Loucy (cell line): ENCODE data around the gene APOD.
"Not testable (repeated sequence)": the region's sequence is repeated elsewhere in the genome, so short reads cannot be mapped to it uniquely, and the experiment has no call there.

Experiments used
- H2AFZ ChIP-seq: fragments of 200-600 bp; sonication (generic); 2 replicates; pipeline ENCODE4 v1.6.0; 2016; ENCODE audit warnings: antibody characterized with exemption, mild to moderate bottlenecking, low read length, moderate library complexity
- H3F3A ChIP-seq: fragments of 200-600 bp; 2 replicates; pipeline ENCODE4 v1.6.0; 2016; ENCODE audit warnings: antibody characterized with exemption, low read depth, mild to moderate bottlenecking
- H3K27me3 ChIP-seq: fragments of 200-600 bp; sonication (generic); 2 replicates; pipeline ENCODE4 v1.6.1; 2014; ENCODE audit warnings: low read length, mild to moderate bottlenecking; ENCODE audit not compliant: insufficient read depth, poor library complexity, severe bottlenecking
- H3K36me3 ChIP-seq: fragments of 200-600 bp; sonication (generic); 2 replicates; pipeline ENCODE4 v1.6.1; 2016; ENCODE audit warnings: low read length; ENCODE audit not compliant: insufficient read depth
- H3K4me1 ChIP-seq: fragments of 200-600 bp; sonication (generic); 2 replicates; pipeline ENCODE4 v1.5.1; 2014; ENCODE audit warnings: low read length, mild to moderate bottlenecking; ENCODE audit not compliant: insufficient read depth, poor library complexity, severe bottlenecking
- H3K4me2 ChIP-seq: fragments of 200-600 bp; sonication (generic); 2 replicates; pipeline ENCODE4 v1.6.0; 2014; ENCODE audit warnings: antibody characterized with exemption, low read length, low read depth, mild to moderate bottlenecking; ENCODE audit not compliant: poor library complexity, severe bottlenecking
- H3K4me3 ChIP-seq: fragments of 200-600 bp; sonication (generic); 2 replicates; pipeline ENCODE4 v1.5.1; 2014; ENCODE audit warnings: low read length, mild to moderate bottlenecking, mixed read lengths; ENCODE audit not compliant: poor library complexity, severe bottlenecking
- H3K79me2 ChIP-seq: fragments of 200-600 bp; sonication (generic); 2 replicates; pipeline ENCODE4 v1.6.1; 2014; ENCODE audit warnings: low read length; ENCODE audit not compliant: insufficient read depth
- H3K9ac ChIP-seq: fragments of 200-600 bp; sonication (generic); 2 replicates; pipeline ENCODE4 v1.6.0; 2014; ENCODE audit warnings: mild to moderate bottlenecking, low read depth, low read length, moderate library complexity; ENCODE audit not compliant: poor library complexity, severe bottlenecking
- H3K9me2 ChIP-seq: fragments of 200-600 bp; sonication (generic); replicated peaks from 2 replicates; pipeline ENCODE4 v1.6.1; 2016; ENCODE audit warnings: low read depth, low read length, mixed read lengths
- H3K9me3 ChIP-seq: fragments of 200-600 bp; sonication (generic); 2 replicates; pipeline ENCODE4 v1.6.1; 2014; ENCODE audit warnings: mild to moderate bottlenecking, antibody characterized with exemption, low read length, low read depth; ENCODE audit not compliant: insufficient read depth
- H4K20me1 ChIP-seq: fragments of 200-600 bp; sonication (generic); 2 replicates; pipeline ENCODE4 v1.6.0; 2014; ENCODE audit warnings: antibody characterized with exemption, low read length, mild to moderate bottlenecking; ENCODE audit not compliant: insufficient read depth, poor library complexity, severe bottlenecking
- EZH2phosphoT487 ChIP-seq: fragments of 200-600 bp; IDR thresholded peaks from 2 replicates; pipeline ENCODE4 v1.6.1; 2018; ENCODE audit warnings: antibody characterized with exemption, mild to moderate bottlenecking, moderate library complexity, borderline replicate concordance
- TF ChIP-seq, protein P1 (sequence below): fragments of 200-600 bp; sonication (generic); conservative IDR thresholded peaks from 2 replicates; pipeline ENCODE4 v1.5.1; 2014; ENCODE audit warnings: mild to moderate bottlenecking, antibody characterized with exemption, low read length

The APOD gene

DNA sequence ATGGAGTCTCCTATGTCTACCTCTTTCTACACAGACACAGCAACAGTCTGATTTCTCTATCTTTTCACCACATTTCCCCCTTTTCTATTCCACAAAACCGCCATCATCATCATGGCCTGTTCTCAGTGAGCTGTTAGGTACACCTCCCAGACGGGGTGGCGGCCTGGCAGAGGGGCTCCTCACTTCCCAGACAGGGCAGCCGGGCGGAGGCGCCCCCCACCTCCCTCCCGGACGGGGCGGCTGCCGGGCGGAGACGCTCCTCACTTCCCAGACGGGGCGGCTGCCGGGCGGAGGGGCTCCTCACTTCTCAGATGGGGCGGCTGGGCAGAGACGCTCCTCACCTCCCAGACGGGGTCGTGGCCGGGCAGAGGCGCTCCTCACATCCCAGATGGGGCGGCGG is 15.8 kb upstream of the APOD start:
- H3K79me2 ChIP-seq, H3K9me2 ChIP-seq, H3K9me3 ChIP-seq, H2AFZ ChIP-seq, H3K36me3 ChIP-seq, H3K4me3 ChIP-seq, H3K4me1 ChIP-seq, H3K4me2 ChIP-seq, H3K9ac ChIP-seq, H3F3A ChIP-seq, H4K20me1 ChIP-seq, H3K27me3 ChIP-seq: not testable (repeated sequence)

DNA sequence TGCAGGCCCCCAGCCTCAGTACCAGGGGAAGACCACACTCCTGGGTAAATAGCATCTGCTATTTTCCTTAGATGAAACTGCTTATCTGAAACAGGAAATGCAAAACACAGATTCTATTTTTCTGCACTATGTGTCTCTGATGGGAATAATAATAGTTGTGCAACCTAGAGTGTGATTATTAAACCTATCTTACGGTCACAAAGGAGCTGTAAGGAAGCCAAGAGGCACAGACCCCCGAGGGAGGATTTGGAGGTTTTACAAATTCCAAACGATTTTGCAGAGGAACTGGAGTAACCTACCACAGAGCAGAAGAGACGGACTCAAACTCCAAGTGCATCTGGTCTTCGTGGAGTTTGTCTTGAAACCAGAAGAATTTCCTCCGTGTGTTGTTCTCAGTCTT is 14.1 kb upstream of the APOD start:
- Histone ChIP-seq H2AFZ (no peak overlapping the region), H3K9me3 (no peaks in the 10 kb centered on the region), H3K4me1 (no peaks in the 10 kb centered on the region), H4K20me1 (no peaks in the 10 kb centered on the region), H3K36me3 (no peaks in the 10 kb centered on the region), H3K9ac (no peak overlapping the region), H3K79me2 (no peaks in the 10 kb centered on the region), H3K27me3 (no peaks in the 10 kb centered on the region), H3K4me3 (no peak overlapping the region), H3K4me2 (no peak overlapping the region), H3F3A (no peaks in the 10 kb centered on the region), H3K9me2 (no peaks in the 10 kb centered on the region)
- TF ChIP-seq EZH2phosphoT487 = no peak
- TF ChIP-seq, protein P1, sequence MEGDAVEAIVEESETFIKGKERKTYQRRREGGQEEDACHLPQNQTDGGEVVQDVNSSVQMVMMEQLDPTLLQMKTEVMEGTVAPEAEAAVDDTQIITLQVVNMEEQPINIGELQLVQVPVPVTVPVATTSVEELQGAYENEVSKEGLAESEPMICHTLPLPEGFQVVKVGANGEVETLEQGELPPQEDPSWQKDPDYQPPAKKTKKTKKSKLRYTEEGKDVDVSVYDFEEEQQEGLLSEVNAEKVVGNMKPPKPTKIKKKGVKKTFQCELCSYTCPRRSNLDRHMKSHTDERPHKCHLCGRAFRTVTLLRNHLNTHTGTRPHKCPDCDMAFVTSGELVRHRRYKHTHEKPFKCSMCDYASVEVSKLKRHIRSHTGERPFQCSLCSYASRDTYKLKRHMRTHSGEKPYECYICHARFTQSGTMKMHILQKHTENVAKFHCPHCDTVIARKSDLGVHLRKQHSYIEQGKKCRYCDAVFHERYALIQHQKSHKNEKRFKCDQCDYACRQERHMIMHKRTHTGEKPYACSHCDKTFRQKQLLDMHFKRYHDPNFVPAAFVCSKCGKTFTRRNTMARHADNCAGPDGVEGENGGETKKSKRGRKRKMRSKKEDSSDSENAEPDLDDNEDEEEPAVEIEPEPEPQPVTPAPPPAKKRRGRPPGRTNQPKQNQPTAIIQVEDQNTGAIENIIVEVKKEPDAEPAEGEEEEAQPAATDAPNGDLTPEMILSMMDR = no peak

DNA sequence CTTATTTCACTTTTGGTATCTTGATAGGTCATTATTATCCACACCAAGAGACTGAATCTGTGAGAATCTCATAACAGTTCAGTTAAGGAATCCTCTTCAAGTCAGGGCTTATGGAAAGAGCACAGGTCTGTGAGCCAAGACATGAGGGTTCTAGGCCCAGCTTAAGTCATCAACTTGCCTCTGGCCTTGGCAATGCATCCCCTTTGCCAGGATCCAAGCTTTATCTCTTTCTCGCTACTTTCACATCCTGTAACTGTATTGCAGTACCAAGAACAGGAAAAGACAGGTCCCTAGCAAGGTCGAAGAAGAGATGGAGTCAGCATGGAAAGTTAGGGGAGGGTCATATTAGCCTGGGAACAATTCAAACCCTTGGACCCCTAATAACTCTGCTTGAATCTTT is 13.5 kb upstream of the APOD start:
- H3K4me3 ChIP-seq = no peak overlapping the region
- TF ChIP-seq EZH2phosphoT487 = no peak
- TF ChIP-seq, protein P1 = no peak

DNA sequence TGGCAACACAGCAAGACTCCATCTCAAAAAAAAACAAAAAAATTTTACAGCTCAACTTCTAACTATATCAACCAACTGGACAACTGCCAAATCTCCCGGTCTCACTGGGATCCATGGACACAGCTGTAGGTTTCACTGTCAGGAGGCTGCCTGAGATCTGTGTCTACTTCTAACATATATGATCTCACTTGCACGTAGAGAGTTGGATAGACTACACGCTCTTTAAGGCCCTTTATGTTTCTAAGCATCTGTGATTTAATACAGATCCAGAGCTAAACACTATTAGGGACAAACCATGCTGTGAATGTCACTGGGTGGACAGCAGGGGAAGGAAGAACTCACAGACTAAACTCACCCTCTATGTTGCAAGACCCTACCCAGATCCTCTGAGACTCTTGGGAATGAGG is 13.0 kb upstream of the APOD start:
- Histone ChIP-seq H3K9ac (no peak overlapping the region), H3K36me3 (no peaks in the 10 kb centered on the region), H3K79me2 (no peaks in the 10 kb centered on the region), H3K4me3 (no peak overlapping the region), H3K27me3 (no peaks in the 10 kb centered on the region), H3K4me1 (no peaks in the 10 kb centered on the region), H2AFZ (no peak overlapping the region), H3K4me2 (no peak overlapping the region), H3F3A (no peaks in the 10 kb centered on the region), H4K20me1 (no peaks in the 10 kb centered on the region), H3K9me2 (no peaks in the 10 kb centered on the region), H3K9me3 (no peaks in the 10 kb centered on the region)
- TF ChIP-seq, protein P1 = no peak
- TF ChIP-seq EZH2phosphoT487 = no peak

More for the DNA sequence above, 13.5 kb upstream of the APOD start:
- Histone ChIP-seq H3K4me1 (no peaks in the 10 kb centered on the region), H3F3A (no peaks in the 10 kb centered on the region), H3K9ac (no peak overlapping the region), H4K20me1 (no peaks in the 10 kb centered on the region), H3K79me2 (no peaks in the 10 kb centered on the region), H3K4me2 (no peak overlapping the region), H3K36me3 (no peaks in the 10 kb centered on the region), H2AFZ (no peak overlapping the region), H3K9me2 (no peaks in the 10 kb centered on the region), H3K27me3 (no peaks in the 10 kb centered on the region), H3K9me3 (no peaks in the 10 kb centered on the region)
